Measurements from ENCODE around the gene NLK.

The NLK gene

DNA sequence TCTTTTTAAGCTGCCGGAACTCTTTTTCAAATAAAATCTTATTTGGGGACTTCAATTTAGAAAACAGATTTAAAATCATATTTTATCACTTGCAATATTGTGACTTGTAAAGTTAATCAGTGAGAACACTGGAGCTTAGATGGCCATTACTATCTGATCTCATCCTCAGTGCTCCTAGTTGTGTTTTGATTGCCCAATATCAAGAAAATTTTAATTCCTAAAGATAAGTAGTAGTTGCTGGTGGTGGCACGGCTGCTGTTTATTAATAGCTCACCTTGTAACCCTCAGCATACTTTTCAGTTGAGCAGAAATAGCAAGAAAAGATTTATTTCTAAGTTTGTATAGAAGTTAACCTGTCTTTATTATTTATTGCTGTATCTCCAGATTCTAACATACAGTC, 124.0 kb downstream of the NLK start:
- FAIRE-seq, result no peak

GRCh38 chr17:28169621-28170349, 127.3 kb downstream of the NLK start:
- FAIRE-seq (no peak), DNase-seq (ENCODE audit: insufficient read length) (no peak)
- TF ChIP-seq TAF1 (IDR thresholded peaks at IDR 0.05; ENCODE audit: borderline replicate concordance, low read depth, low read length) (no peak), POLR2A (IDR thresholded peaks at IDR 0.05; ENCODE audit: low read depth, low read length) (no peak), POLR2AphosphoS5 (IDR thresholded peaks at IDR 0.05; ENCODE audit: low read depth, low read length) (no peak)

More for the DNA sequence above, 124.0 kb downstream of the NLK start:
- TF ChIP-seq POLR2AphosphoS5 (IDR thresholded peaks at IDR 0.05; ENCODE audit: low read depth, low read length), result no peak
- no peak for TF ChIP-seq POLR2A (IDR thresholded peaks at IDR 0.05; ENCODE audit: low read depth, low read length)
- no peak for TF ChIP-seq TAF1 (IDR thresholded peaks at IDR 0.05; ENCODE audit: borderline replicate concordance, low read depth, low read length)
- no peak for DNase-seq (ENCODE audit: insufficient read length)

DNA sequence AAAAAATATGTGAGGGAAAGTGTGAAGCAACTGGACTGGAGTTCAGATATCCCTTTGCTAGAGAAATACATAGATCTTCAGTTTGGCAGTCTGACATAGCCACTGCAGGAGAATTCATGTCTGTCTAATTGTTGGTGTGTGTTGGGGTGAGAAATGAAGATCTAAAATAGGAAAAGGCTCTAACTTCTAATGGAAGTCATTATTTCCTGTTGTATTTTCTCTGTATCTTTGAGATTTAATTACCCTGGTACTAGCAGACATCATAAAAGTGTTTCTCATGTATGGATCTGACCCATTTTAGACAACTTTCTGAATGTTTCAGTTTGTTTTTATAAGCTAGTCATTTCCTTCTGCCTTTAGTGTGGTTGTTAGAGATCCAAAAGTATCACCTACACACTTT, 128.3 kb downstream of the NLK start:
- FAIRE-seq (peak; percentile 33), DNase-seq (ENCODE audit: insufficient read length) (no peak)
- TF ChIP-seq TAF1 (IDR thresholded peaks at IDR 0.05; ENCODE audit: borderline replicate concordance, low read depth, low read length) (no peak), POLR2A (IDR thresholded peaks at IDR 0.05; ENCODE audit: low read depth, low read length) (no peak), POLR2AphosphoS5 (IDR thresholded peaks at IDR 0.05; ENCODE audit: low read depth, low read length) (no peak)

DNA sequence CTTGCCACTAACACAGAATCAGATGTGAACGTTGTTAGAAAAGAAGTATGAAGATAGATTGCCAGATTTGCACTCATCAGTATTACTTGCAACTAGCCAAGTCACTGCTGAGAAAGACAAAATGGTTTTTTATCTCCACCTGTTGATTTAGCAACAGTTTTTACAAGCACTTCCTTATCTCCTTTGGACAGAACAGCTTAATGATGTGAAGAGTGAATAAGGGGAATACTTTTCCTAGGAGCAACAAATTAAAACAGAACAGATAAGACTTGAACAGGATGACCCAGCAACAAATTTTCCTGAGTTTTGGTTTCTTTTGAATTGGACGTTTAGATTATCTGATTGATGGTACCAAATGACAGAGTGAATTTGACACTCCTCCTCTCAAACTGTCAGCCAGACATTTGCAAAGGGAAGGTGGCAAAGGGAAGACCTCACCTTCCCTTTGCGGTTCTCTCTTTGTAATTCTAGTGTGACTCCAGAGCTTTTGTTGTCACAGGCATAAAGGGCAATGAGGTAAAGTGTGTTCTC, 130.6 kb downstream of the NLK start:
- TF ChIP-seq POLR2AphosphoS5 (IDR thresholded peaks at IDR 0.05; ENCODE audit: low read depth, low read length), result no peak
- no peak for TF ChIP-seq POLR2A (IDR thresholded peaks at IDR 0.05; ENCODE audit: low read depth, low read length)
- TF ChIP-seq TAF1 (IDR thresholded peaks at IDR 0.05; ENCODE audit: borderline replicate concordance, low read depth, low read length), result no peak
- FAIRE-seq, result no peak
- no peak for DNase-seq (ENCODE audit: insufficient read length)

DNA sequence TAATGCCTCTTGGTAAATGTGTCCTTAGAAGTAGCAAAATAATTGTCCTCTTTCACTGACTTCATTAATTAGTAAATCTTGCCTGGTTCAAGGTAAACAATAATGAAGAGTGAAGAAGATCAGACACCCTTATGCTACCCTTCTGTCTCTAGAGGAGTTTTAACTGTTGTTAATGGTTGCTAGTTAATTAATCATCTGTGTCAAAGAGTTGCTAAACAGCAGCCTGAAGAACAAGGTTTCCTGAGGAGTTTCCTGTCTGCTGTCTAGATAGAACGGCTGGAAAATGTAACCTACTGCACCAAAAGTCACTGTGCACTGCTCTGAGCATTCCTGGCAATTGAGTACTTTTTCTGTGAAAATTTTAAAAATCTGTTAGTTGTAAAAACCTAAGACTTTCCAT, 131.3 kb downstream of the NLK start:
- TF ChIP-seq TAF1 (IDR thresholded peaks at IDR 0.05; ENCODE audit: borderline replicate concordance, low read depth, low read length) (no peak), POLR2AphosphoS5 (IDR thresholded peaks at IDR 0.05; ENCODE audit: low read depth, low read length) (no peak), POLR2A (IDR thresholded peaks at IDR 0.05; ENCODE audit: low read depth, low read length) (no peak)
- FAIRE-seq (peak; percentile 42), DNase-seq (ENCODE audit: insufficient read length) (no peak)

DNA sequence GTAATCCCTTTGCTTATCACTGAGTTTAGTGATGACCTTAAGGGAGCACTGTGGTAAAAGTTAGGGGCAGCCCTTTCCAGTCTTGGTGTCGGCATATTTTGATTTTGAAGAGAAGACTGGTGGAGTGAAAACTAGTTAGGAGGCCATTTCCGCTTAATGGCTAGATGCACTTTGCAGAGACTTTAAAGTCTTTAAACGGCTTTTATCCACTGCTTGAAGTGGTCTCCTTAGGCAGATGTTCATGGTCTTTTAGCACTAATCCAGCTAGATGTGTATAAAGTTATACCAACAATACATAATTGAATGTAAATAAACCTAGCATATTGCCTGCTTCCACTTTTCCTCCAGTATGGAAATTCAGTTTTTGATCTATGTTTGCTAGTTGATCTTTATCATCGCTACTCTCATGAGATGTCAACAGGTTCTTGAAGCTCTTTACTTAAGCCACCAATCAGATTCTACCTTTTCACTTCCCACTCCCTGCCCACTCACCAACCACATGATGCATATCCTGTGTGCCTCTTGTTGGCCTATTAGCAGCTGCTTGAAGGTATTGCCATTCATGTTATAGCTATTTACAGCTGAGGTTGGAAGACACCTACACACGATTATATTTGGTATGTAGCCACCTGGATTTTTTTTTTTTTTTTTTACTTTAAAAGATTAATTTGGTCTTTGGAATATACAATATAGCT, 132.0 kb downstream of the NLK start:
- no peak for DNase-seq (ENCODE audit: insufficient read length)
- peak; percentile 54 for FAIRE-seq
- no peak for TF ChIP-seq POLR2AphosphoS5 (IDR thresholded peaks at IDR 0.05; ENCODE audit: low read depth, low read length)
- TF ChIP-seq TAF1 (IDR thresholded peaks at IDR 0.05; ENCODE audit: borderline replicate concordance, low read depth, low read length), result no peak
- TF ChIP-seq POLR2A (IDR thresholded peaks at IDR 0.05; ENCODE audit: low read depth, low read length), result no peak

GRCh38 chr17:28177351-28177750, 134.9 kb downstream of the NLK start:
- TF ChIP-seq POLR2AphosphoS5 (IDR thresholded peaks at IDR 0.05; ENCODE audit: low read depth, low read length) (no peak), POLR2A (IDR thresholded peaks at IDR 0.05; ENCODE audit: low read depth, low read length) (no peak), TAF1 (IDR thresholded peaks at IDR 0.05; ENCODE audit: borderline replicate concordance, low read depth, low read length) (no peak)
- FAIRE-seq, result no peak
- no peak for DNase-seq (ENCODE audit: insufficient read length)

- FAIRE-seq, result no peak
- no peak for TF ChIP-seq TAF1 (IDR thresholded peaks at IDR 0.05; ENCODE audit: borderline replicate concordance, low read depth, low read length)
- TF ChIP-seq POLR2A (IDR thresholded peaks at IDR 0.05; ENCODE audit: low read depth, low read length), result no peak
- no peak for TF ChIP-seq POLR2AphosphoS5 (IDR thresholded peaks at IDR 0.05; ENCODE audit: low read depth, low read length)
- no peak for DNase-seq (ENCODE audit: insufficient read length)
These were observed 136.3 kb downstream of the NLK start for GRCh38 chr17:28178800-28179199.

GRCh38 chr17:28180449-28180848, 138.0 kb downstream of the NLK start:
- TF ChIP-seq TAF1 (IDR thresholded peaks at IDR 0.05; ENCODE audit: borderline replicate concordance, low read depth, low read length) (no peak), POLR2A (IDR thresholded peaks at IDR 0.05; ENCODE audit: low read depth, low read length) (no peak), POLR2AphosphoS5 (IDR thresholded peaks at IDR 0.05; ENCODE audit: low read depth, low read length) (no peak)
- FAIRE-seq (no peak), DNase-seq (ENCODE audit: insufficient read length) (no peak)

GRCh38 chr17:28181568-28181967, 139.1 kb downstream of the NLK start:
- FAIRE-seq, result no peak
- TF ChIP-seq TAF1 (IDR thresholded peaks at IDR 0.05; ENCODE audit: borderline replicate concordance, low read depth, low read length) (no peak), POLR2AphosphoS5 (IDR thresholded peaks at IDR 0.05; ENCODE audit: low read depth, low read length) (no peak), POLR2A (IDR thresholded peaks at IDR 0.05; ENCODE audit: low read depth, low read length) (no peak)

DNA sequence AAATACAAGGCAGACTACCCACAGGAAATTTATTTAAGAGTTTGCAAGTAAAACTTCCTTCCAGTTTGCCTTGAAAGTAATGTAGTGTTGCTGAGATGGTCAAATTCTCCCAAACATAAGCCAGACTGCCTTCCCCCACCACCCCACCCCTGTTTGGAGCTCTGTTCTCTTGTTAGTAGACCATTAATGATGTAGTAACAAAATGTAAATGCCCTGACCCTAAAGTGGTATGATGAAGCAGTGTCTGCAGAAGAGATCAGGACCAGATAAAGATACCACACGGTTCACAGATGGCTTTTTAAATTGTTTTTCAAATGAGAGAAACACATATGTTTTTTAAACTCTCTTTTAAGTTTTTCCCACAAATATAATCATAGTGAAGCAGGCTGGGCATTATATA, 140.1 kb downstream of the NLK start:
- FAIRE-seq, result no peak
- TF ChIP-seq TAF1 (IDR thresholded peaks at IDR 0.05; ENCODE audit: borderline replicate concordance, low read depth, low read length) (no peak), POLR2A (IDR thresholded peaks at IDR 0.05; ENCODE audit: low read depth, low read length) (no peak), POLR2AphosphoS5 (IDR thresholded peaks at IDR 0.05; ENCODE audit: low read depth, low read length) (no peak)
- no peak for DNase-seq (ENCODE audit: insufficient read length)

More at GRCh38 chr17:28181568-28181967, 139.1 kb downstream of the NLK start:
- no peak for DNase-seq (ENCODE audit: insufficient read length)

Measured in GM12892 (cell line).